HepG2 (cell line): Measurements from ENCODE around the gene RTEL1. TPM values are rescaled to one million over a fixed set of nuclear protein-coding genes. Genes with fewer than 3 reads are reported as not detected.

Source experiments
- AHDC1 ChIP-seq: sonication (generic); formaldehyde crosslinking; IDR thresholded peaks from 2 replicates; pipeline ENCODE4 v1.5.1; 2020; ENCODE audit warnings: mild to moderate bottlenecking, missing genetic modification reagents, borderline replicate concordance
- PAXIP1 ChIP-seq: sonication (generic); formaldehyde crosslinking; conservative IDR thresholded peaks from 2 replicates; pipeline ENCODE4 v1.4.0; 2020; ENCODE audit warnings: mild to moderate bottlenecking, missing genetic modification reagents, moderate library complexity
- PLSCR1 ChIP-seq: sonication (generic); formaldehyde crosslinking; IDR thresholded peaks from 2 replicates; pipeline ENCODE4 v1.5.0; 2020; ENCODE audit warnings: missing genetic modification reagents, mild to moderate bottlenecking, borderline replicate concordance
- RAD51 ChIP-seq: fragments of 450-650 bp; IDR thresholded peaks from 2 replicates; pipeline ENCODE4 v1.6.1; 2016; ENCODE audit warnings: borderline replicate concordance
- RERE ChIP-seq: IDR thresholded peaks from 2 replicates; pipeline ENCODE4 v1.6.1; 2016; ENCODE audit warnings: low read depth, missing genetic modification reagents, missing compliant biosample characterization
- SNAPC2 ChIP-seq: sonication (generic); formaldehyde crosslinking; IDR thresholded peaks from 2 replicates; pipeline ENCODE4 v1.8.1; 2022; ENCODE audit warnings: mild to moderate bottlenecking, missing genetic modification reagents
- ZBTB43 ChIP-seq: sonication (generic); formaldehyde crosslinking; conservative IDR thresholded peaks from 2 replicates; pipeline ENCODE4 v1.4.0; 2020; ENCODE audit warnings: missing genetic modification reagents
- ZNF138 ChIP-seq: sonication (generic); formaldehyde crosslinking; IDR thresholded peaks from 2 replicates; pipeline ENCODE4 v1.5.0; 2020; ENCODE audit warnings: mild to moderate bottlenecking, low read depth, missing genetic modification reagents
- ZNF282 ChIP-seq: fragments of 450-650 bp; IDR thresholded peaks from 2 replicates; pipeline ENCODE4 v1.6.1; 2018; ENCODE audit not compliant: partially characterized antibody
- ZNF569 ChIP-seq: sonication (generic); formaldehyde crosslinking; IDR thresholded peaks from 2 replicates; pipeline ENCODE4 v1.5.0; 2020; ENCODE audit warnings: mild to moderate bottlenecking, missing genetic modification reagents, moderate library complexity, borderline replicate concordance
- polyA plus RNA-seq, 8 experiments: library from polyadenylated mRNA; depleted of rRNA in 3 of 8; stranded (reverse) in 7 of 8; unstranded in 1 of 8; fragments of >200 nt; fragmentation: Illumina TruSeq in 4 of 8; extraction: Trizol in 4 of 8; gene quantifications; 2 replicates each; pipeline versions ENCODE4 v1.2.1 to v1.2.3, GENCODE V29; 2011 to 2016; ENCODE audit warnings: low read depth in 4 of 8, missing spikeins in 1 of 8, mixed read lengths in 1 of 8; ENCODE audit not compliant: insufficient read depth in 1 of 8
- total RNA-seq, 5 experiments: library from RNA; depleted of rRNA; stranded (reverse); fragments of >200 nt; fragmentation: Illumina TruSeq; extraction: Trizol; gene quantifications; 2 replicates each; pipeline ENCODE4 v1.2.3, GENCODE V29; 2016; ENCODE audit warnings: low read depth in 1 of 5

Gene RTEL1
- total and polyA plus RNA-seq, 2 of the 13 experiments (the other 11 are each of a cell fraction or from before 2014, with no cell fraction given), result 21.8 to 36.4 TPM

GRCh38 chr20:63744574-63745423 lies 86.7 kb downstream of the RTEL1 start (continued):
- no peak for TF ChIP-seq PLSCR1 (CRISPR knock-in tag)
- TF ChIP-seq ZBTB43 (CRISPR knock-in tag), result no peak
- no peak for TF ChIP-seq AHDC1
- TF ChIP-seq ZNF282, result no peak
- no peak for TF ChIP-seq RAD51
- no peak for TF ChIP-seq SNAPC2 (CRISPR knock-in tag)
- TF ChIP-seq ZNF569 (CRISPR knock-in tag), result no peak
- no peak for TF ChIP-seq RERE
- peak; percentile 57; the same call in 1 of the 2 replicates for TF ChIP-seq PAXIP1 (CRISPR knock-in tag)
- TF ChIP-seq ZNF138 (CRISPR knock-in tag), result no peak
